Gastroesophageal sphincter (tissue), 4 donors: Measurements from ENCODE around the gene BMP8B. TPM values are rescaled to one million over a fixed set of nuclear protein-coding genes. Genes with fewer than 3 reads are reported as not detected.

ENCODE experiments used
- ATAC-seq: fragments of 150-250 bp; one replicate; pipeline ENCODE4 v1.9.1; 2016; ENCODE audit warnings: mild to moderate bottlenecking, moderate library complexity
- H3K27ac ChIP-seq, 4 donors: fragments of 200-600 bp; sonication (generic) in 3 of 4; 1 replicate in 3 of 4; 2 replicates in 1 of 4; pipeline ENCODE4 v1.5.1; 2016 to 2019
- H3K27me3 ChIP-seq: fragments of 200-600 bp; sonication (generic); one replicate; pipeline ENCODE4 v1.5.1; 2019
- H3K36me3 ChIP-seq, 2 donors: fragments of 200-600 bp; sonication (generic); one replicate each; pipeline ENCODE4 v1.5.1; 2019; ENCODE audit warnings: control low read depth in 1 of 2
- H3K4me1 ChIP-seq, 3 donors: fragments of 200-600 bp; sonication (generic); 1 replicate in 2 of 3; 2 replicates in 1 of 3; pipeline ENCODE4 v1.5.1; 2016 to 2019; ENCODE audit warnings: control low read depth in 2 of 3
- H3K4me3 ChIP-seq, 2 donors: fragments of 200-600 bp; sonication (generic); one replicate each; pipeline ENCODE4 v1.5.1; 2019; ENCODE audit warnings: mild to moderate bottlenecking in 1 of 2, moderate library complexity in 1 of 2
- H3K9me3 ChIP-seq, 3 donors: fragments of 200-600 bp; sonication (generic); one replicate each; pipeline ENCODE4 v1.5.1; 2017 to 2019; ENCODE audit warnings: control low read depth in 2 of 3
- CTCF ChIP-seq, 4 experiments: fragments of 200-600 bp in 2 of 4; fragments of 450-650 bp in 2 of 4; sonication (generic) in 1 of 4; IDR thresholded peaks; one replicate each; pipeline ENCODE4 v1.5.1; 2017 to 2019; ENCODE audit warnings: antibody characterized with exemption in 4 of 4, mild to moderate bottlenecking in 2 of 4, moderate library complexity in 2 of 4
- EP300 ChIP-seq: sonication (generic); formaldehyde crosslinking; IDR thresholded peaks from one replicate; pipeline ENCODE4 v1.6.1; 2017; ENCODE audit warnings: antibody characterized with exemption, mild to moderate bottlenecking
- POLR2A ChIP-seq, 2 donors: fragments of 450-650 bp; IDR thresholded peaks; one replicate each; pipeline ENCODE4 v1.6.1; 2017; ENCODE audit warnings: antibody characterized with exemption in 2 of 2, mild to moderate bottlenecking in 2 of 2, moderate library complexity in 1 of 2
- POLR2AphosphoS5 ChIP-seq: sonication (generic); formaldehyde crosslinking; IDR thresholded peaks from one replicate; pipeline ENCODE4 v1.6.1; 2017; ENCODE audit warnings: antibody characterized with exemption
- WGBS, 2 donors: methylation state at CpG; one replicate each; pipeline ENCODE4 v1.1.5; 2018; ENCODE audit warnings: low coverage in 1 of 2; 5-methylcytosine and 5-hydroxymethylcytosine counted together
- total RNA-seq, 4 donors: library from RNA; depleted of rRNA; stranded (reverse); fragments of >200 nt; gene quantifications; one replicate each; pipeline ENCODE4 v1.1.0, GENCODE V29; 2016

Gene BMP8B
- total RNA-seq, 4 donors from 2014 or later = 2.0 to 4.5 (median 2.2) TPM

GRCh38 chr1:39729030-39729429, 59.6 kb downstream of the BMP8B start:
- H3K9me3 ChIP-seq = no peaks in the 10 kb centered on the region
- peaks cover 0 to 14% (median 0%) of the 10 kb centered on the region in 3 donors for H3K4me1 ChIP-seq
- H3K36me3 ChIP-seq = no peaks in the 10 kb centered on the region
- peaks cover 31% of the 10 kb centered on the region for H3K27me3 ChIP-seq
- no peak overlapping the region for H3K4me3 ChIP-seq
- WGBS, 2 donors = 53 to 61% methylated on average over 2 to 3 of the region's 3 CpGs
- no peak for ATAC-seq
- no peak overlapping the region for H3K27ac ChIP-seq
- no peak for TF ChIP-seq CTCF (IDR thresholded peaks at IDR 0.05)
- no peak for TF ChIP-seq POLR2AphosphoS5
- TF ChIP-seq EP300 = no peak
- TF ChIP-seq POLR2A (IDR thresholded peaks at IDR 0.05) = no peak

GRCh38 chr1:39727932-39728317, 60.7 kb downstream of the BMP8B start:
- Histone ChIP-seq H3K4me1 (peaks cover 0 to 3% (median 0%) of the 10 kb centered on the region in 3 donors), H3K9me3 (no peaks in the 10 kb centered on the region), H3K27ac (no peak overlapping the region), H3K27me3 (peaks cover 31% of the 10 kb centered on the region), H3K4me3 (no peak overlapping the region), H3K36me3 (no peaks in the 10 kb centered on the region)
- TF ChIP-seq EP300 (no peak), CTCF (IDR thresholded peaks at IDR 0.05) (no peak), POLR2AphosphoS5 (no peak)
- no peak for ATAC-seq
- 60 to 80% methylated on average over 7 to 8 of the region's 14 CpGs for WGBS, 2 donors

- no peak for ATAC-seq
- no peaks in the 10 kb centered on the region for H3K9me3 ChIP-seq
- TF ChIP-seq POLR2AphosphoS5 (no peak), POLR2A (IDR thresholded peaks at IDR 0.05) (no peak), EP300 (no peak), CTCF (IDR thresholded peaks at IDR 0.05) (no peak)
- 42 to 57% methylated on average over 5 to 6 of the region's 10 CpGs for WGBS, 2 donors
- no peak overlapping the region for H3K27ac ChIP-seq
- no peak overlapping the region for H3K4me3 ChIP-seq
- H3K36me3 ChIP-seq = no peaks in the 10 kb centered on the region
- no peaks in the 10 kb centered on the region for H3K4me1 ChIP-seq
- H3K27me3 ChIP-seq = peaks cover 31% of the 10 kb centered on the region
Measured at GRCh38 chr1:39727221-39727931, 61.3 kb downstream of the BMP8B start.

- no peak for TF ChIP-seq EP300
- TF ChIP-seq POLR2AphosphoS5 = no peak
- TF ChIP-seq CTCF (IDR thresholded peaks at IDR 0.05) = no peak
- no peak for TF ChIP-seq POLR2A (IDR thresholded peaks at IDR 0.05)
- WGBS, 2 donors = 94% methylated on average over 2 of the region's 3 CpGs; no CpG with 5 or more reads in 1 of the 2 donors
- Histone ChIP-seq H3K4me1 (no peaks in the 10 kb centered on the region), H3K27ac (no peak overlapping the region), H3K36me3 (no peaks in the 10 kb centered on the region), H3K4me3 (no peak overlapping the region), H3K27me3 (peaks cover 31% of the 10 kb centered on the region), H3K9me3 (no peaks in the 10 kb centered on the region)
- ATAC-seq = no peak
Measured at GRCh38 chr1:39726600-39726999, 62.1 kb downstream of the BMP8B start.

- H3K9me3 ChIP-seq = no peaks in the 10 kb centered on the region
- no peak overlapping the region for H3K27ac ChIP-seq
- peaks cover 17% of the 10 kb centered on the region for H3K27me3 ChIP-seq
- no peaks in the 10 kb centered on the region for H3K36me3 ChIP-seq
- no peak for TF ChIP-seq CTCF (IDR thresholded peaks at IDR 0.05)
- no peak for TF ChIP-seq EP300
- TF ChIP-seq POLR2A (IDR thresholded peaks at IDR 0.05) = no peak
- TF ChIP-seq POLR2AphosphoS5 = no peak
- H3K4me3 ChIP-seq = no peak overlapping the region
- 18 to 19% methylated on average over 2 of the region's 2 CpGs for WGBS, 2 donors
- no peak for ATAC-seq
- no peaks in the 10 kb centered on the region for H3K4me1 ChIP-seq
Measured at GRCh38 chr1:39722495-39722894, 66.2 kb downstream of the BMP8B start.
